Measurements from ENCODE around the gene EFCAB8.

Gene EFCAB8

DNA sequence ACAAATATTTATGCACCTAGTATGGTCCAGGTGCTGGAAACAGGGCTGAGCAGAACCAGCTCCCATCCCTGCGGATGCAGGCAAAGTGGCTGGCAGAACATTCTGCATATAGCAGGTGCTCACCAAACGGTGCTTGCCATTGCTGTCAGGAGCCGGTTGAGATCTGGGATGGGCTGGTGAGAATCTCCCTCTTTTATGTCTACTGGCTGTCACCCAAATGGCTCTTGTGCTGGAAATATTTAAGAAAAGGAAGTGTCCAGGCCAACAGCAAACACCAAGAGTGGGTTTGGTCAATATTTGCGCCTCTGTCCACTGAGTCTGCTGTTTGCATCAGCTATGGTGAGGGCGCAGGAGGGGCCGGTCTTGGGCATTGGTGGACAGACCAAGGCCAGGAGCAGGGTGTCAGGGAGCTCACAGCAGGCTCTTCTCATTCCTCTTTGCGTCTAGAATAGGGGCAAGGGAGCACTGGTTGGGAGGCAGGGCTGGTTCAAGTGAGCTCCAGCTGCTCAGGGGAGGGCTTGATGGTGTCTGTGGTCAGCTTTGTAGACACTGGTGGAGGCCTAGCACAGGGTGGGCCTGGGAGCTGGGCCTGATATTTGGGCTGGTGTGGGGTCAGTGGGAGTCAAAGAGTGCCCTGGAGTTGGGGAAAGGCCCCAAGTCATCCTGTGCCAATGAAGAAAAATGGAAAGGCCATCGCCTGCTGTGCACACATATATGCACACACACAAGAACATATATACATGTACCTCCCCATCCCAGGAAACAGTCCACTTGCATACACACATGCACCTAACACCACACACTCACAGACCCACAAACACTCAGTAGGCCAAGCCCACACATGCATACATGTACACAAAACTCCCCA is 147.4 kb downstream of the EFCAB8 start:
- TF ChIP-seq, protein P1, sequence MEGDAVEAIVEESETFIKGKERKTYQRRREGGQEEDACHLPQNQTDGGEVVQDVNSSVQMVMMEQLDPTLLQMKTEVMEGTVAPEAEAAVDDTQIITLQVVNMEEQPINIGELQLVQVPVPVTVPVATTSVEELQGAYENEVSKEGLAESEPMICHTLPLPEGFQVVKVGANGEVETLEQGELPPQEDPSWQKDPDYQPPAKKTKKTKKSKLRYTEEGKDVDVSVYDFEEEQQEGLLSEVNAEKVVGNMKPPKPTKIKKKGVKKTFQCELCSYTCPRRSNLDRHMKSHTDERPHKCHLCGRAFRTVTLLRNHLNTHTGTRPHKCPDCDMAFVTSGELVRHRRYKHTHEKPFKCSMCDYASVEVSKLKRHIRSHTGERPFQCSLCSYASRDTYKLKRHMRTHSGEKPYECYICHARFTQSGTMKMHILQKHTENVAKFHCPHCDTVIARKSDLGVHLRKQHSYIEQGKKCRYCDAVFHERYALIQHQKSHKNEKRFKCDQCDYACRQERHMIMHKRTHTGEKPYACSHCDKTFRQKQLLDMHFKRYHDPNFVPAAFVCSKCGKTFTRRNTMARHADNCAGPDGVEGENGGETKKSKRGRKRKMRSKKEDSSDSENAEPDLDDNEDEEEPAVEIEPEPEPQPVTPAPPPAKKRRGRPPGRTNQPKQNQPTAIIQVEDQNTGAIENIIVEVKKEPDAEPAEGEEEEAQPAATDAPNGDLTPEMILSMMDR (conservative IDR thresholded peaks at IDR 0.05; ENCODE audit: low read length): no peak
- DNase-seq (ENCODE audit: low read depth): no peak
- H3K4me3 ChIP-seq (ENCODE audit: low read length): no peak overlapping the region

DNA sequence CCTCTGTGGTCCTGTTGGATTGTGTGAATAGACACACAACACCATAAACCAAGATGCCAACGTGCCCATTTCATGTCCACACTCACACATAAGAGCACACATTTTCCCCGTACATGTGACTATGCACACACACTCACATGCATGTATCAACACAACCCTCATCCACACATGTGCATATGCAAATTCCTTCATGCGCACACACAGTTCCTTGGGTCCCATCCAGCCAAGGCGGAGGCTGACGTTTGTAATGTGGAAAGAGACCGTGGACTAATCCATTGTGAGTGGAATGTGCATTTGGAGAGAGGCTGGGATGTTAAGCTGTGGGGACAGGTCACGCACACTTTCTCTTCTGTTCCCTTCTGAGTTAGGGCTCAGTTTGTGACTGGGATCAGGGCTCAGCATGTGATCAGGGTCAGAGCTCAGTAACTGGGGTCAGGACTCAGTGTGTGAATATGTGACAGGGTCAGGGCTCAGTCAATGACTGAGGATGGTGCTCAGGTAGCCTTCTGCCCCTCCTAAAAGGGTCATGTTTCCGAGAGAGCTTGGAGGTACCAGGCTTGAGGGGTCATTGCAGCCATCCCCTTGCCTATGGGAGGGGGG is 148.2 kb downstream of the EFCAB8 start:
- no peak for DNase-seq (ENCODE audit: low read depth)
- TF ChIP-seq, protein P1 (conservative IDR thresholded peaks at IDR 0.05; ENCODE audit: low read length): no peak
- no peak overlapping the region for H3K4me3 ChIP-seq (ENCODE audit: low read length)

GRCh38 chr20:33007376-33008335 is 148.9 kb downstream of the EFCAB8 start, which contains the start of gene BPIFB2:
BPIFB2 (plus strand) TSS chr20:33007704; CDS start chr20:33008575, 871 bp downstream.
- TF ChIP-seq, protein P1 (conservative IDR thresholded peaks at IDR 0.05; ENCODE audit: low read length): no peak
- no peak for DNase-seq (ENCODE audit: low read depth)
- H3K4me3 ChIP-seq (ENCODE audit: low read length): no peak within 1 kb of the TSS

GRCh38 chr20:33008336-33009213 is 149.9 kb downstream of the EFCAB8 start:
- H3K4me3 ChIP-seq (ENCODE audit: low read length): no peak overlapping the region
- TF ChIP-seq, protein P1 (conservative IDR thresholded peaks at IDR 0.05; ENCODE audit: low read length): no peak
- DNase-seq (ENCODE audit: low read depth): no peak

DNA sequence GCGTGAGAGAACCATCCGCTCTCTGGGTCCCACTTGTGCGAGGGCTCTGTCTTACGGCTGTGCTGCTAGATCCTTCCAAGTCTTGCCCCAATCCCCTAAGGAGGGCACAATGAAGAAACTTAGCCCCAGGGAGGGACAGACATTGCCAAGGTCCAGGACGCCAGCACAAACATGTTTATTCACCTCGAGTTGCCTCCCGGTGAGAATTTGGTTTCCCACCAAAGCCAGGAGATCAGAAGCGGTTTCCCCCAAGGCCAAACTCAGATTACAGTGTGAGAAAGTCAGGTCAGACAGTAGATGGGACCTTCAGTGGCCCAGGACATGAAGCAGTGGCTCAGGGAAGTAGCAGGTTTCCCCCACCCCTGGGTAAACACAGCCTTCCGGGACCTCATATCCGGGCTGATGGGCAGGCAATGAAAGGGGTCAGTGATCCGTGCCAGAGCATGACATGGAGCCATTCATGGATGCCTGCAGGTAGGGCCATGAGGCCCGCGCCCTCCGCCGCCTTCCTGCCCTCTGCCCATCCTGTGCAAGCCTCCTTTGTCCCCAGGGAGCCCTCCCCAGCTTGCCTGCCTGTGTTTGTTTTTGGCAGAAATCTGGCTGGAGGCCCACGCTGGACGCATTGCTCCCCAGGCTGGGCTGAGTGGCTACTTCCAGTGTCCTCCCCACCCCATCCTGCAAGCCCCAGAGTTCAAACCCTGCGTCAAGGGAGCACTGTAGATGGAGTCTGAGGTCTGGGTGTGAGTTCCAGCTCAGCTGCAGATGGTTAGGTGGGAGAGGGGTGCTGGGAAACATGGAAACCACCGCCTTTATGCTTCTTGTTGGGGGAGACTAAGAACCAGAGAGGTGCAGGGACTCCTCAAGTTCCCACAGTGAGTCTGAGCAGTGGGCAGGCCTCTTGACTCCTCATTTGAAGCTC is 150.8 kb downstream of the EFCAB8 start:
- DNase-seq (ENCODE audit: low read depth): no peak
- H3K4me3 ChIP-seq (ENCODE audit: low read length): no peak overlapping the region
- TF ChIP-seq, protein P1 (conservative IDR thresholded peaks at IDR 0.05; ENCODE audit: low read length): no peak
